Upper lobe of left lung (tissue), 6 donors: ENCODE results near the gene KCNMA1. TPM values are rescaled to one million over a fixed set of nuclear protein-coding genes. Genes with fewer than 3 reads are reported as not detected.

Experiments
- ATAC-seq, 2 donors: fragments of 200-7000 bp; cut with Tn5 transposase; one replicate each; pipeline ENCODE4 v1.9.1; 2022; ENCODE audit warnings: mild to moderate bottlenecking in 2 of 2, moderate library complexity in 2 of 2; ENCODE audit not compliant: low FRiP score in 2 of 2
- DNase-seq, 2 donors: peaks; one replicate each; pipeline ENCODE4 v3.0.0-alpha.2; 2019 to 2020
- H3K27ac ChIP-seq, 4 donors: fragments of 200-600 bp; sonication (generic); one replicate each; pipeline ENCODE4 v1.5.1; 2016 to 2019
- H3K27me3 ChIP-seq, 4 donors: fragments of 200-600 bp; sonication (generic); one replicate each; pipeline ENCODE4 v1.5.1; 2017 to 2019
- H3K36me3 ChIP-seq, 4 donors: fragments of 200-600 bp; sonication (generic); one replicate each; pipeline ENCODE4 v1.5.1; 2016 to 2019
- H3K4me1 ChIP-seq, 4 donors: fragments of 200-600 bp; sonication (generic); one replicate each; pipeline ENCODE4 v1.5.1; 2018 to 2019
- H3K4me3 ChIP-seq, 4 donors: fragments of 200-600 bp; sonication (generic); one replicate each; pipeline ENCODE4 v1.5.1; 2017 to 2019; ENCODE audit warnings: mild to moderate bottlenecking in 2 of 4, moderate library complexity in 1 of 4
- H3K9me3 ChIP-seq, 4 donors: fragments of 200-600 bp; sonication (generic); one replicate each; pipeline ENCODE4 v1.5.1; 2018 to 2019
- EP300 ChIP-seq, 4 donors: sonication (generic); formaldehyde crosslinking; IDR thresholded peaks; one replicate each; pipeline ENCODE4 v1.5.1; 2017; ENCODE audit warnings: antibody characterized with exemption in 4 of 4, control low read depth in 2 of 4
- POLR2A ChIP-seq, 4 donors: fragments of 450-650 bp; IDR thresholded peaks; one replicate each; pipeline ENCODE4 v1.5.1; 2016 to 2017; ENCODE audit warnings: antibody characterized with exemption in 4 of 4, mild to moderate bottlenecking in 2 of 4
- POLR2AphosphoS5 ChIP-seq, 2 donors: sonication (generic); formaldehyde crosslinking; IDR thresholded peaks; one replicate each; pipeline ENCODE4 v1.5.1; 2017; ENCODE audit warnings: antibody characterized with exemption in 2 of 2
- WGBS, 2 donors: methylation state at CpG; one replicate each; pipeline ENCODE4 v1.1.5; 2017 to 2018; 5-methylcytosine and 5-hydroxymethylcytosine counted together
- total RNA-seq, 6 donors: library from RNA; depleted of rRNA in 4 of 6; stranded (reverse); fragments of >200 nt in 4 of 6; gene quantifications; one replicate each; pipeline versions ENCODE4 v1.1.0 to v1.2.1, GENCODE V29; 2016 to 2021
- TF ChIP-seq, protein P1 (sequence below), 6 experiments: fragments of 450-650 bp in 4 of 6; fragments of 200-600 bp in 2 of 6; sonication (generic) in 2 of 6; IDR thresholded peaks; one replicate each; pipeline ENCODE4 v1.5.1; 2016 to 2019; ENCODE audit warnings: antibody characterized with exemption in 6 of 6
- donor health status: DM: no; HTN: no; CAD: no; lungs with moderate emphysema.
- donor health status: DM: no; HTN: yes; CAD: no; lungs with severe emphysema.

Gene KCNMA1
- total RNA-seq, 6 donors from 2014 or later: 5.8 to 107 (median 22.0) TPM

DNA sequence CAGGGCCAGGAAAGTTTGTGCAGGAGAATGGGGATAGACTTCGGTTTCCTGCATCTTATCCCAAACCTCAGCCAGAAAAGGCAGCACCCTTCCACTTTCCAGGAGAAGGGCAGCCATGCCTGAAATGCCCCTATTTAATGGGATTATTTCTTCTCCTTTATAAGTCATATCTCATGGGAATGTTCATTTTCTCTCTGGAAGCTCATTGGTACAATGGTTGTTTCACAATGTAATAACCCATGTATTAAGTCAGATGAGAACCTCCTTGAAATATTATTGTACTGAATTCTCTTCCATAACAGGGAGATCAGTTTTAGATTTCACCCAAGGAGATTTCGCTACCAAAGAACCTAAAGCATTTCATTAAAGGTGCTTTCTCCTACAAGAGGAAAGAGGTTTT lies 457.5 kb downstream of the KCNMA1 start:
- TF ChIP-seq, protein P1, sequence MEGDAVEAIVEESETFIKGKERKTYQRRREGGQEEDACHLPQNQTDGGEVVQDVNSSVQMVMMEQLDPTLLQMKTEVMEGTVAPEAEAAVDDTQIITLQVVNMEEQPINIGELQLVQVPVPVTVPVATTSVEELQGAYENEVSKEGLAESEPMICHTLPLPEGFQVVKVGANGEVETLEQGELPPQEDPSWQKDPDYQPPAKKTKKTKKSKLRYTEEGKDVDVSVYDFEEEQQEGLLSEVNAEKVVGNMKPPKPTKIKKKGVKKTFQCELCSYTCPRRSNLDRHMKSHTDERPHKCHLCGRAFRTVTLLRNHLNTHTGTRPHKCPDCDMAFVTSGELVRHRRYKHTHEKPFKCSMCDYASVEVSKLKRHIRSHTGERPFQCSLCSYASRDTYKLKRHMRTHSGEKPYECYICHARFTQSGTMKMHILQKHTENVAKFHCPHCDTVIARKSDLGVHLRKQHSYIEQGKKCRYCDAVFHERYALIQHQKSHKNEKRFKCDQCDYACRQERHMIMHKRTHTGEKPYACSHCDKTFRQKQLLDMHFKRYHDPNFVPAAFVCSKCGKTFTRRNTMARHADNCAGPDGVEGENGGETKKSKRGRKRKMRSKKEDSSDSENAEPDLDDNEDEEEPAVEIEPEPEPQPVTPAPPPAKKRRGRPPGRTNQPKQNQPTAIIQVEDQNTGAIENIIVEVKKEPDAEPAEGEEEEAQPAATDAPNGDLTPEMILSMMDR (IDR thresholded peaks at IDR 0.05): no peak
- TF ChIP-seq EP300 (IDR thresholded peaks at IDR 0.05) (no peak), POLR2AphosphoS5 (IDR thresholded peaks at IDR 0.05) (no peak), POLR2A (IDR thresholded peaks at IDR 0.05) (no peak)
- Histone ChIP-seq H3K36me3 (no peaks in the 10 kb centered on the region), H3K4me1 (peaks cover 0 to 1% (median 0%) of the 10 kb centered on the region in 4 donors), H3K9me3 (no peaks in the 10 kb centered on the region), H3K27ac (no peak overlapping the region), H3K4me3 (no peak overlapping the region), H3K27me3 (no peaks in the 10 kb centered on the region)
- WGBS, 2 donors: 90 to 92% methylated on average over 2 of the region's 2 CpGs
- DNase-seq (no peak), ATAC-seq (no peak)

- Histone ChIP-seq H3K27ac (no peak overlapping the region), H3K4me1 (no peaks in the 10 kb centered on the region), H3K27me3 (no peaks in the 10 kb centered on the region), H3K4me3 (no peak overlapping the region), H3K9me3 (no peaks in the 10 kb centered on the region), H3K36me3 (no peaks in the 10 kb centered on the region)
- DNase-seq (no peak), ATAC-seq (peak; percentile 16 to 78)
- TF ChIP-seq, protein P1 (IDR thresholded peaks at IDR 0.05): no peak
- TF ChIP-seq POLR2A (IDR thresholded peaks at IDR 0.05) (no peak), POLR2AphosphoS5 (IDR thresholded peaks at IDR 0.05) (no peak)
- WGBS, 2 donors: 66 to 70% methylated on average over 8 to 12 of the region's 12 CpGs
These were observed 458.5 kb downstream of the KCNMA1 start for GRCh38 chr10:77179015-77179695.

- no peaks in the 10 kb centered on the region for H3K4me1 ChIP-seq
- H3K27ac ChIP-seq: no peak overlapping the region
- no peaks in the 10 kb centered on the region for H3K27me3 ChIP-seq
- ATAC-seq: no peak
- no peaks in the 10 kb centered on the region for H3K9me3 ChIP-seq
- H3K4me3 ChIP-seq: no peak overlapping the region
- no peak for DNase-seq
- WGBS, 2 donors: 86 to 94% methylated on average over 1 of the region's 1 CpG
- TF ChIP-seq POLR2A (IDR thresholded peaks at IDR 0.05) (no peak), POLR2AphosphoS5 (IDR thresholded peaks at IDR 0.05) (no peak), EP300 (IDR thresholded peaks at IDR 0.05) (no peak)
- TF ChIP-seq, protein P1 (IDR thresholded peaks at IDR 0.05): no peak
- no peaks in the 10 kb centered on the region for H3K36me3 ChIP-seq
These were observed 460.0 kb downstream of the KCNMA1 start for GRCh38 chr10:77177589-77177988.

- DNase-seq (no peak), ATAC-seq (no peak)
- Histone ChIP-seq H3K9me3 (no peaks in the 10 kb centered on the region), H3K27me3 (no peaks in the 10 kb centered on the region), H3K4me1 (no peaks in the 10 kb centered on the region), H3K4me3 (no peak overlapping the region), H3K27ac (no peak overlapping the region), H3K36me3 (no peaks in the 10 kb centered on the region)
- TF ChIP-seq POLR2AphosphoS5 (IDR thresholded peaks at IDR 0.05) (no peak), EP300 (IDR thresholded peaks at IDR 0.05) (no peak), POLR2A (IDR thresholded peaks at IDR 0.05) (no peak)
- TF ChIP-seq, protein P1 (IDR thresholded peaks at IDR 0.05): no peak
These were observed 460.4 kb downstream of the KCNMA1 start for GRCh38 chr10:77177161-77177560.

GRCh38 chr10:77176232-77176631 lies 461.4 kb downstream of the KCNMA1 start:
- WGBS, 2 donors: 57 to 75% methylated on average over 3 of the region's 3 CpGs
- Histone ChIP-seq H3K27ac (no peak overlapping the region), H3K27me3 (no peaks in the 10 kb centered on the region), H3K9me3 (no peaks in the 10 kb centered on the region), H3K4me3 (no peak overlapping the region), H3K36me3 (no peaks in the 10 kb centered on the region), H3K4me1 (no peaks in the 10 kb centered on the region)
- DNase-seq (no peak), ATAC-seq (no peak)
- TF ChIP-seq, protein P1 (IDR thresholded peaks at IDR 0.05): no peak
- TF ChIP-seq POLR2A (IDR thresholded peaks at IDR 0.05) (no peak), EP300 (IDR thresholded peaks at IDR 0.05) (no peak), POLR2AphosphoS5 (IDR thresholded peaks at IDR 0.05) (no peak)
